Activated naive CD4-positive, alpha-beta T cell (primary cell): ENCODE measurements around the gene ITGA2.

ENCODE experiments used
- DNase-seq, 4 experiments: peaks; one replicate each; lab custom pipeline; 2025; lab: John Stamatoyannopoulos, UW

ITGA2 gene

DNA sequence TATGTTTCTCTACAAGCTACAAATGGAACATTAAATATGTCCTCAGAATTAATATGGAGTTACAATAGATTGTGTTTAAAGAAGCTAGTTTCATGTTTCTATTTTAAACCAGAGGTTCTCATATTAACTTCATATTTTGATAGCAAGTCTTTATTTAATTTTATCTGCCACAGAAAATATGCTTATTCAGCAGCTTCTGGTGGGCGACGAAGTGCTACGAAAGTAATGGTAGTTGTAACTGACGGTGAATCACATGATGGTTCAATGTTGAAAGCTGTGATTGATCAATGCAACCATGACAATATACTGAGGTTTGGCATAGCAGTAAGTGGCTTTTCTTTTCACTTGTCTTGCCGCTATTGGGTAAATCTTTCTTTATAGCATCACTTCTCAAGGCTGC is 66.2 kb downstream of the ITGA2 start:
- DNase-seq, result no peak

DNA sequence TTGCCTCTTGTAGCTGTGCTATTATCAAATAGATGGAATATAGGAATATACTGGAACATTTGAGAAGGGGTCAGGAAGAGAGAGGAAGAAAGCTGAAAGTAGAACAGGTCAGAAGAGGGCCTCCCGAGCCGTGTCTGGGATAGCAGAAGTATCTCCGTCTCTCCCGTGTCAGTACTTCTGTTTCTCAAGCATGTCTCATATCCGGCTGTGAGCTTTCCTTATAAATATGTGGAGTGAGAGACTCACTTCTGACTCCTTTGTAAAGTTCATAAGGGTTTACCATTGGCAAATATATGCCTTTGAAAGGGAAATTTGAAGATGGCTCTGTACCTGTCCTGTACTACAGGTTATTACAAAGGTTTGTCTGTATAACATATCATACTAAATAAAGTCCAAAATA is 70.1 kb downstream of the ITGA2 start:
- no peak for DNase-seq

DNA sequence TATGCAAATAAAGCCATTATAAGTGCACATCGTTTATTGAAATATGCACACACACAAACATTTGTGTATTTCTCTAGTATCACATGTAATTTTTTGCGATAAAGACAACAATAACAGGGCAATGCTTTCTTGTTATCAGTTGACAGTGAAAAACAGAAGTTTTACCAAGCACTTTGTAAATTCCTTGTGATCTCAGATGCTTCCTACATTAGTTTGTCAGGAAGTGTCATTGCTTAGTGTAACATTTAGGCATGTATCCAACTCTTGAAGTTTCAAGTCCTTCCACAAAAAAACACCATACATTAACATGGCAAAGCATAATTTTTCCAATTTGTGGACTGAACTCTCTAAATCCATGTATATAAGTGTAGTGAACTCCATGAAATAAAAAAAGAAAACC is 74.0 kb downstream of the ITGA2 start:
- no peak for DNase-seq

DNA sequence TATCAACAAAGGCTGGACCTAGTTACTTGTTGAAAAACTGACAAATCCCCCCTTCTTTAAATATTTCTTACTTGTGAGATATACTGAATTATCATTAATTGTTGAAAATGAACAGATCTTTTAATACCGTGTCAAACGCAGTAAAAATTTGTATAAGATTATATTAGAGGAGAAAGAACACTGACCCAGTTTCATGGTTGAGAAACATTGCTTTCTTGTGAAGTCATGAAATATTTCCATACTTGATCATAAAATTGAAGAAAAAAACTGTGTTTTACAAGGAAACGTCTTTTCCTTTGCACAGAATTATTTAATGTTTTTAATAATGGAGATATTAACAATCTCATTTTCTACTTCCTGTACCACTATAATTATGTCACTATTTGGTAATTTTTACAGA is 74.6 kb downstream of the ITGA2 start:
- DNase-seq, result no peak

DNA sequence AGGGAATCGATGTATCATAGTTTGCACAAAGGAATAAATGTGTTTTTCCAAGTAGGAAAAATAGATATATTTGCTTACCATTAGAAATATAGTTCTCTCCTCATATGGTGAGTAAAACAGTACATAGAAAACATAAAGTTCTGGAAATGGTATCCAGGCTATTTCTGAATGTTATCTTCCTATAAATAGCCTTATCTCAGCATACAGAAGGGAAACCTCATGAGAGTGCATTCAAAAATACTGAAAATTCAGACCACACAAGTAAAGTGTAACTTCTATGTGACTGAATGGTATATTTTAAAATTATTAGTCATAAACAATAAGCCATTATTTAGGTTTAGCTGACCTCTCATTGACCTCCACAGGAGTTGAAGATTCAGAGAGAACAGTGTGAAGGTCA is 76.9 kb downstream of the ITGA2 start:
- DNase-seq, result no peak

DNA sequence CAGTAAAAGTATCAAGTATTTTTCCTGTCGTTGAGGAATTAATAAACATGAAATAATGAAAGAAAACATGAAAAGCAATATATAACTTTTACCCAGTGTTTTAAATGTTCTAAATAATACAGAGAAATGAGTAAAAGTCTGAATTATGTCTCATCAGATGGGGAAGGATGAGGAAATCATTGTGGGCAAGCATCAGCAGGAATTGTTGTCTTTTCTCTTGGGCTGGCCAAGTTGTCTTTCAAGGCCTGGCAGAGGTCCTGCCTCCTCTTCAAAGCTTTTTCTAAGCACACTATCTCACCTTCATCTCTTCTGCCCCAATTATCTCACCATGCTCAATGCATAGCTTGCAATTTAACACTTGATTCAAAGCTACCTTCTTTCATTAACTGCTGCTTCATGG is 78.5 kb downstream of the ITGA2 start:
- DNase-seq, result no peak

DNA sequence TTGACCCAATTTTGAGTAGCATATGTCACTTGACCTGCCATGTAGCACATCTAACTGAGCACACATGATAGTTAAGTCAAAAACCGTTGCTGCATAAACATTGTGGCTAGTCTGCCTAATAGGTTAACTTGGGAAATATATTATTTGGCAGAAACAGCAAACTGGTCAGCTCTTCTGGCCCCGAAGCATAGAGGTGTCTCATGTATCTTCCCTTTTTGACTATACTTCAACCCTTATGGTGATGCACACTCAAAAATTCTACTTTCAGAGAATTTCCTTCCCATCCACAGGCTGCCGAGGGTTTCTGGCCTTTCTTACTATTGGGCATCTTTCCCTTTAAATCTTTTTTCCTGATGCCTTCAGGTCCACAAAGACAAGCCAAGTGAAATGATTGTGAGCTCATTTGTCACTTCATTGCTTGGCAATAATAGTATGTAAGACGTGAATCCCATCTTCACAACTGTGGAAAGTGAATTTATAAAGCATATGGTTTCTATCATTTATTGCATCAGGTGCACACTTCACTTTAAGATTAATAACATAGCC is 79.2 kb downstream of the ITGA2 start:
- no peak for DNase-seq

DNA sequence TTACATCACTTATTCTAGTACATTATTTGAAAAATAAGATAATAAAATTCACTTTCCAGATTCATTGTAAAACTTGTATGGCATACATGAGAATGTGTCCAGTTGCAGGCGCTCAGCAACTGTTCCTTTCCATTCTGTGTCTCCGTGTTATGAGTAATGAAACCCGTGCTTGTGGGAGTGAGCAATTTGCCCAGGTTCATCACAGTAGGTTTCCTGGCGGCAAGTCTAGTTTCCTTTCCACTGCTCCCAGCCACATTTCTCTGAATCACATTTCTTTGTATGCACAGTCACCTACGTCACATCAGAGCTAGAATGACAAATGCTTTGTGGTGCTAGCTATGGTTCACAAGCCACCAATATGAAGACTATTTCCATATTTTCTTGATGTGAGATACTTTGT is 80.5 kb downstream of the ITGA2 start:
- no peak for DNase-seq

DNA sequence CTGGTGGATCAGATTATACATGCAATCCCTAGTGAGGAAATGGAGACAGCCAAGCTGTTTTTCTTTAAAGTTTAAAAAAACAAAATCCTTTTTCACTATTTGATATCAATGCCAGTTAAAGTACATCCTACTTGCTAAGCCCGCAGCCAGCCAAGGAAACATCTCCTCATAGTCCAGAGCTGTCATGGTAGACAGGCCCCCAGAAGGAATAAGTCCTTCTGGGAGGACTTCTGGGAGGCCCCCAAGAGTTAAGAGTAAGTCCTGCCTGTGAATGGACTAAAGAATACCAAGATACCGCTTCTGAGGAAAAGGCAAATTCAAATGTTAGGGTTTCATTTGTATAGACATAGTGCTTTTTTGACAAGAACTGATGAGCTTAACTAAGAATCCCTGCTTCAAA is 82.1 kb downstream of the ITGA2 start:
- DNase-seq, result no peak

DNA sequence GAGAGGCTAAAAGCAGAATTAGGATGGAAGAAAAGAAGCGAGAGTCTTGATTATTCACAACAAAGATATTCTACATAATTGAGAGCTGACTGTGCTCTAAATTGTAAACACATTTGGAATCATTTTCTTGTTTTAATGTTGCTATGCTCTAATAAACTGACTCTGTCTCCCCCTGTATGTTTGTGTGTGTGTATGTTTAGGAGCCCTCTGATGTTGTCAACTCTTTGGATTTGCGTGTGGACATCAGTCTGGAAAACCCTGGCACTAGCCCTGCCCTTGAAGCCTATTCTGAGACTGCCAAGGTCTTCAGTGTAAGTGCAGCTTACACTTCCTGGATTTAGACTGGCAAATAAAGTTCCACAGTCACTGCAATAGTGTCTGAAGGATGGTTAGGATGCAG is 82.6 kb downstream of the ITGA2 start:
- DNase-seq, result no peak

DNA sequence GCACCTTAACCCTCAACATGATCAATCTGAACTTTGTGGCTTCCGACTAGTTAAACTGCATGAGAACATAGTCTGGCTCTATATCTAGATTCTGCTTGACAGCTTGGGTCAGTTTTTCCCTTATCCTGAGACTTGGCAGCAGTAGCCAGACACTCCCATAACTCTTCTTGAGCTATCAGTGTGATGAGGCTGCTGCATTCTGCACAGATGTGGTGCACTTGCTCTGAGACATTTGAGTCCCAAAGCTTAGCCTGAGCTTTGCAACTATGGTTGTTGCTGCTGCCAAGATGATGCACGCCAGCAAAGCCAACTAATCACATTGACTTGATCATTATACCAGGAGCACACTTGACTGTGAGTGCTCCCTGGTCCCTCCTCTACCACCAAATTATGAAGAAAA is 84.2 kb downstream of the ITGA2 start:
- no peak for DNase-seq

DNA sequence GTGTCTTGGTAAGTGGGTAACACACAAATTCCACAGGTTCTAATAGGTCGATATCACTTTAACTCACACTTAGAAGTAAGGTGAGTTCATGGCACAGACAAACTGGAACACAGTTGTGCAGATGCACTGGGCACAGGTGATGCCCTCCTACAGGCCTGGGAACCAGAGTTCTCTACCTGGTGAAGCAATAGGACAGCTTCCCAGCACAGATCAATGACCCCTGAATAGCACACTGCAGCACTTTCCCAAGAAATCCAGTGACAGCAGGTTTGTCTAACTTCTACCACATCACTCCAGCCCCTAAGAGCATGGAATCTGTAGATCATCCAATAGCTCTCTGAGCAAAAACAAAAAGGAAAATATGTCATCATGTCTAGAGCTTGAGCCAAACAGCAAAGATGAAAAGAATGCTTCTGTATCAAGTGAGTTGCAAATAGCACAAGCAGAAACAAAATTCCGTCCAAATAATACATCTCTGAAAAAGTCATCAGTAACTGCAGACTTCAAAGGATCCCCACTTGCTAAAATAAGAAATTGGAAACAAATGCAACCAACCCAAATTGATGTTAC is 86.9 kb downstream of the ITGA2 start:
- no peak for DNase-seq

DNA sequence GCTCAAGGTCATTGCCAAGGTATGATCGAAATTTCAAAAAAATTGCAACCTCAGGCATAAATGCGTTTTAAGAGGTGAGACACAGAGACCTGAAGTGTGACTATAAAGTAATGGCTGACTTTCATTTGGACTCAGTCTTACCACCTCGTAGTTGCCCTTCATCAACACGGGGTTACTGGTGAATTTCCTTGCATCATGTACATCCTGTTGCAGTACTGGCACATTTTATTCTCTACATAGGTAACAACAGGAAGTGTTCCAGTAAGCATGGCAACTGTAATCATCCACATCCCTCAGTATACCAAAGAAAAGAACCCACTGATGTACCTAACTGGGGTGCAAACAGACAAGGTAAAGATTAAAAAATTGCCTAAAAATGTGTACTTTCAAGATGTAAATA is 91.1 kb downstream of the ITGA2 start:
- no peak for DNase-seq

DNA sequence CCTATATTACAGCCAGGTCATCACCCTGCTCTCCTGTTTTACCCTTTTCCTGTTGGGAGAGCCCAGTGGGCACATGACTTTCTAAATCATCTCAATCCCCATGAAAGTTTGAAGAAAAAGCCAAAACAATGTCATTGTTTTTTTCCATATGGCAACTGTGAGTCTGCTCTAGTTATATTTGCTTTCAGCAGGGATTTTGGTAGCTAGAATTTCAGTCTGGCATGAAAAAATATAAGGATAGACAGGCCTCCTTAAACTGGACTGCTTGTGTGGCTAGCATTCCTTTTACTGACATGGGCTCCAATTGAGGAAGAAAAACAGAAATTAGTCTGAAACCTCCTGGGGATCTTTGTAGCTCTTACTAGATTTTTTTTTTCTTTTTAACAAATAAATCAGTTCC is 94.8 kb downstream of the ITGA2 start:
- DNase-seq, result no peak

DNA sequence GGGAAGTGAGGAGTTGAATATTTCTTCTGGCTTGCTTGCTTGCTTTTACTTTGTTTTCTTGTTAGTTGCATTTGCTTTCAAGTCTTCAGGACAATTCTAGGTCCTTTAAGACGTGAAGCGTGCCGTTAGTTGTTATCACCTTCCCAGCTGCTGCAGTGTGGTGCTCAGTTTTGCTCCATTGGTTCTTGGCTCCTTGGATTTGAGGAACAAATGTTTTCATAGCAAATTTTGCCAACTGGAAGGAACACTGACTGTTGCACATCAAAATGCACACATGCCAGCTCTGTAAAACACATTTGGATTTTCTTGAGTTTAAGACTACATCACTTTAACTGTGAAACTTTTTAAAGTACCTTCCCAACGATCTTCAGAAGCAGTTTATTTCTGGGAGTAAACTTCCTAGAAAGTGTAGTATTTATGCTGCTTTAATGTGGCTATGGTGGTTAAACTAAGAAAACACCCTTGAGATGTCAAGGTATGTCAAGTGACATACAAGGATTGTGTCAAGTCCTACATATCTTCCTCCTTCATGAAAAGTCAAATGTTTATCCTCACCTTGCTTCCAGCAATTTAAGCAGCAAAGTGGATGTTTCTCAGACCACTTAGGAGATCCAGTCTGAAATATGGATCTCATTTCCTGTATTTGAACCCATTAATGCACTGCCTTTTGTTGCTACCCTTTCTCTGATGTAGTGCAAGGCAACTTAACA is 95.5 kb downstream of the ITGA2 start:
- DNase-seq, result no peak

DNA sequence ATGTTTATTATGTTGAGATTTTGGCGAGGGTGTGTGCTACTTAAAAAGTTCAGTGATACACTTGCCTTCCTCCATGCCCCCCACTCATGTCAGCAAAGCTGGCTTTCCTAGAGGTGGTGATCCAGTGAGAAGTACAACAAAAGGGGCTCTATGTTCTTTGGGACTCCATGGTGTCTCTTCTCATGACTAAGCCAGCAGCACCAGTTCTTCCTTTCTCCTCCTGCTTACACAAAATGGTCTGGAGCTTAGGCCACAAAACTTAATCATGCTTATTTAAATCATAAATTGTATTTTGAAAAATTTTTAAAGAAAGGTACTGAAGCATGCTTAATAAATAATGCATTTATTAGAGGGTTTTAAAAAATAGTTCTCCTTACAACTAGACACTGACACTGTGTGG is 98.0 kb downstream of the ITGA2 start:
- no peak for DNase-seq

DNA sequence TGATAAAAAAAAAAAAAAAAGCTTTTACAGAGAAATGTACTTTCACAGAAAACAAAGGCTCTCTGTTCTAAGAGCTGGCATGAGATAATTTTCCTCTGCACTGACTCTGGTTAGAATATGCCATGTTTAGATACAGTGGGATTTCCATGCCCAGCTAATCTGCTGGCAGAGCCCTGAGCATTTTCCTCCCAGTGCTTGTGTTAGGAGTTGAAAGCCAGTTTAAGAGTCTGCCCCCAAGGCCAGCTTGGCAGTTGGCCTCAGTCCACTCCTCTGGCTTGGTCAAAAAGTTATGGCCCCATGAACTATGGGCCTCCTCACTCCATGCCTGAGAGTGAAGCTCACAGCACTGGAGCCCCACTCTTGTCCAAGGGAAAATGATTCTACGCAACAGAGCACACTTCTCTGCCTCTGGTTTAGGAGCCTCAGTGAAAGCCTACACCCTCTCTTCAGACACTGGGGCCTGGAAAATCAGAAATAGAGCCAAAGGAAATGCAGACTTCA is 98.5 kb downstream of the ITGA2 start:
- DNase-seq, result no peak

DNA sequence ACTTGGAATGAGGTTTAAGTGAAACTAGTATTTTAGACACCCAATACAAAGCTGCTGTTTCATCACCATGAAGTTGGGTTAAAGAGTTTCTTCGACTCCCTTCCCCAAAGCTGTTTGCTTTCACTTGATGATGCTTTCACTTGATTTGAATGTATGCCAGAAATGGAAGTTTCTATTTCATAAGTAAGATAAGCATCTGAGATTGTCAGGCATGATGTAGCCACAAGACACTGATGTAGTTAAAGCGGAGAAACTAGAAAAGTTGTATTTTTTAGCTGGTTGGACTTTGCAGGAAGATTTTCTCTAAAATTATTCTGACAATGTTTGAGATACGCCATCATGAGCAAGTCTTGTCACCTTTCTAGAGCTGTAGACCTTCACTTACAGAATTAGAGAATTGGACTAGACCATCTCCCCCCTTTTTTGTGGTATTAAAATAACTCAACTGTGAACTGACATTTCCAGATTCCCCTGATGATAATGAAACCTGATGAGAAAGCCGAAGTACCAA is 100.4 kb downstream of the ITGA2 start:
- DNase-seq, result no peak

DNA sequence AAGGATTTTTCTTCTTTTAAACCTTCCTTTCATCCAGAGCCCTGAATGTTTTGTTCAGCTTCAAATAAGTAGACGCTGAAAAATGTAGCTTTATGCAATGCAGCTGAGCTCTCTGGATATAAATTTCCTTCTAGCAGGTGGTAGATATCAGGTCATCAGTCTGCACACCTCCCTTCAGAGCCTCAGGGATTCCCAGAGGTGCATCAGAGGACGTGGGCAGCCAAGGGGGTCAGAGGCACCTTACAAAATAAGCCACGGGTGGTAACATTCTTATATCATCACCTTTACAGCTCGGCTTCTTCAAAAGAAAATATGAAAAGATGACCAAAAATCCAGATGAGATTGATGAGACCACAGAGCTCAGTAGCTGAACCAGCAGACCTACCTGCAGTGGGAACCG is 101.1 kb downstream of the ITGA2 start:
- DNase-seq, result no peak

DNA sequence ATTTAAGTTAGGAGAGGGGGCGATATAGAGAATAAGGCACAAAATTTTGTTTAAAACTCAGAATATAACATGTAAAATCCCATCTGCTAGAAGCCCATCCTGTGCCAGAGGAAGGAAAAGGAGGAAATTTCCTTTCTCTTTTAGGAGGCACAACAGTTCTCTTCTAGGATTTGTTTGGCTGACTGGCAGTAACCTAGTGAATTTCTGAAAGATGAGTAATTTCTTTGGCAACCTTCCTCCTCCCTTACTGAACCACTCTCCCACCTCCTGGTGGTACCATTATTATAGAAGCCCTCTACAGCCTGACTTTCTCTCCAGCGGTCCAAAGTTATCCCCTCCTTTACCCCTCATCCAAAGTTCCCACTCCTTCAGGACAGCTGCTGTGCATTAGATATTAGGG is 102.1 kb downstream of the ITGA2 start:
- no peak for DNase-seq

DNA sequence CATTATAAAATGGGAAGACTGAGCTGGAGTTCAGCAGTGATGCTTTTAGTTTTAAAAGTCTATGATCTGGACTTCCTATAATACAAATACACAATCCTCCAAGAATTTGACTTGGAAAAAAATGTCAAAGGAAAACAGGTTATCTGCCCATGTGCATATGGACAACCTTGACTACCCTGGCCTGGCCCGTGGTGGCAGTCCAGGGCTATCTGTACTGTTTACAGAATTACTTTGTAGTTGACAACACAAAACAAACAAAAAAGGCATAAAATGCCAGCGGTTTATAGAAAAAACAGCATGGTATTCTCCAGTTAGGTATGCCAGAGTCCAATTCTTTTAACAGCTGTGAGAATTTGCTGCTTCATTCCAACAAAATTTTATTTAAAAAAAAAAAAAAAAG is 103.1 kb downstream of the ITGA2 start:
- no peak for DNase-seq

DNA sequence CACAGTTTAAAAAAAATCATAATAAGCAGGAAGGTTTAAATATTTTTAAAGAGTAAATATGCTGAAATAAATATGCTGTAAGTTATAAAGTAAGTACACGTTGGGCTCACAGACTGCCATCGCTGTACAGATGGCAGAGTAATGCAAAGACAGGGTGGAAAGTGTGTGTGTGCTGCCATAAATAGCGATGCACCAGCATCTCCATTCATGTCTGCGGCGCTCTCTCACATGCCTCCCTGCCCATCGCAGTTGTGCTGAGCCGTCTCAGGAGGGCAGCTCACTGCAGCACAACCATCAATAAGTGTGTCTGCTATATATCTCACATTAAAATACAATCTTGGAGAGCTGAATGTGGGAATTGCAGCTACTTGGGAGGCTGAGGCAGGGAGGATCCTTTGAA is 106.1 kb downstream of the ITGA2 start:
- no peak for DNase-seq

DNA sequence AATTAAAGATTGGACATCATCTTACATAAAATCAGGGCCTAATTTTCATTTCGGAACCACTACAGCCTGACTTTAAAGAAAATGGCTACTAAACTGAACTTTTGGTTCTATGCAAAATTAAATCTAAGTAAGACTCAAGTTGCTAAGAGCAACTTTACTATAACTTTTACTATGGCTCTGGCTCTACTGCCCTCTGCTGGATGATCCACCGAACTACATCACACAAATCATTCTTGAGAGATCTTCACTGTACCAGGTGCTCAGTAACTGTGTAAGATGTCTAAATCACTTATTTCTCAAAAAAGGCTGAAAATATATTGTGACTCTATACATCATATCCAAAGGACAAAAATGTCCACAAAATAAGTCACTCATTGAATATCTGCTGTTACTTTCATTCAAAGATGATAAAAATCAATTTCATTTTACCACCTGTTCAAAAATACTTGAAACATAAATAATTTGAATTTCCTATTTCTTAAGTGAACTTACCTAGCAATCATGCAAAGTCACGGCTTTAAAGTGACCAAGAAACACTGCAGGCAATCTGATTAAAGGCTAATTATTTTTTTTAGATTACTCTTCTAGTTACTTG is 106.9 kb downstream of the ITGA2 start:
- DNase-seq, result peak; percentile 10 to 50 (median 32)
